Keratinocyte (primary cell): Measurements from ENCODE around the gene PPP6R1.

ENCODE experiments used
- CTCF ChIP-seq, 3 experiments: IDR thresholded peaks in 1 of 3; conservative IDR thresholded peaks in 1 of 3; optimal IDR thresholded peaks in 1 of 3; 2 replicates in 2 of 3; 3 replicates in 1 of 3; pipeline versions ENCODE3 to v1.5.1; 2011; ENCODE audit warnings: low read length in 3 of 3, mild to moderate bottlenecking in 3 of 3, moderate library complexity in 2 of 3, control low read depth in 1 of 3, inconsistent platforms in 1 of 3; ENCODE audit not compliant: insufficient read depth in 2 of 3; ENCODE audit errors: extremely low read depth in 1 of 3
- EZH2 ChIP-seq: IDR thresholded peaks from one replicate; pipeline ENCODE4 v1.6.1; 2012; ENCODE audit warnings: inconsistent platforms, mild to moderate bottlenecking, low read length, moderate library complexity

- TF ChIP-seq EZH2 (no peak), CTCF (optimal IDR thresholded peaks at IDR 0.05 in 1 of 3, IDR thresholded peaks at IDR 0.05 in 1 of 3, conservative IDR thresholded peaks at IDR 0.05 in 1 of 3; ENCODE audit: extremely low read depth in 1 of 3, insufficient read depth in 2 of 3, low read length in 3 of 3) (peak in 1 of 3 experiments; percentile 6)
Observed at GRCh38 chr19:55216461-55217198, 42.2 kb downstream of the PPP6R1 start.
